H1 (cell line): ENCODE results near the gene TSC2.

Experiments used
- BRCA1 ChIP-seq: IDR thresholded peaks from 2 replicates; pipeline ENCODE4 v1.6.1; 2012; ENCODE audit warnings: low read depth, low read length, improper control_type of control experiment
- CBX5 ChIP-seq: fragments of 300-800, 300-1000 bp; sonication (generic); IDR thresholded peaks from 2 replicates; pipeline ENCODE4 v1.7.1; 2016; ENCODE audit warnings: antibody characterized with exemption, low read length, low read depth
- CHD2 ChIP-seq: IDR thresholded peaks from 2 replicates; pipeline ENCODE4 v1.6.1; 2012; ENCODE audit warnings: low read length, improper control_type of control experiment
- EP300 ChIP-seq, 2 experiments: IDR thresholded peaks; 1 replicate in 1 of 2; 2 replicates in 1 of 2; pipeline ENCODE4 v1.6.1; 2011 to 2012; ENCODE audit warnings: low read depth in 2 of 2, low read length in 2 of 2, mild to moderate bottlenecking in 2 of 2, borderline replicate concordance in 1 of 2, inconsistent platforms in 1 of 2, moderate library complexity in 1 of 2
- HDAC6 ChIP-seq: IDR thresholded peaks from one replicate; pipeline ENCODE4 v1.7.1; 2012; ENCODE audit warnings: low read depth, mild to moderate bottlenecking, inconsistent platforms, low read length, moderate library complexity
- JUN ChIP-seq: IDR thresholded peaks from 2 replicates; pipeline ENCODE4 v1.6.1; 2011; ENCODE audit warnings: low read depth, mild to moderate bottlenecking, improper control_type of control experiment, low read length
- POLR2AphosphoS5 ChIP-seq: IDR thresholded peaks from 2 replicates; pipeline ENCODE4 v1.6.1; 2011; ENCODE audit warnings: low read depth, low read length
- SUZ12 ChIP-seq: fragments of 200-600 bp; sonication (generic); IDR thresholded peaks from 2 replicates; pipeline ENCODE4 v1.6.1; 2012; ENCODE audit warnings: mild to moderate bottlenecking, inconsistent platforms, low read length, moderate library complexity, mixed read lengths
- TF ChIP-seq, protein P1 (sequence below), 3 experiments: IDR thresholded peaks; 1 replicate in 2 of 3; 2 replicates in 1 of 3; pipeline versions ENCODE4 v1.5.1 to v1.6.1; 2011; ENCODE audit warnings: low read length in 3 of 3, mild to moderate bottlenecking in 3 of 3, inconsistent platforms in 2 of 3, low read depth in 1 of 3, moderate library complexity in 1 of 3; ENCODE audit not compliant: insufficient read depth in 1 of 3; ENCODE audit errors: control extremely low read depth in 1 of 3
- TF ChIP-seq, protein P2 (sequence below): IDR thresholded peaks from 2 replicates; pipeline ENCODE4 v1.6.1; 2012; ENCODE audit warnings: inconsistent platforms

DNA sequence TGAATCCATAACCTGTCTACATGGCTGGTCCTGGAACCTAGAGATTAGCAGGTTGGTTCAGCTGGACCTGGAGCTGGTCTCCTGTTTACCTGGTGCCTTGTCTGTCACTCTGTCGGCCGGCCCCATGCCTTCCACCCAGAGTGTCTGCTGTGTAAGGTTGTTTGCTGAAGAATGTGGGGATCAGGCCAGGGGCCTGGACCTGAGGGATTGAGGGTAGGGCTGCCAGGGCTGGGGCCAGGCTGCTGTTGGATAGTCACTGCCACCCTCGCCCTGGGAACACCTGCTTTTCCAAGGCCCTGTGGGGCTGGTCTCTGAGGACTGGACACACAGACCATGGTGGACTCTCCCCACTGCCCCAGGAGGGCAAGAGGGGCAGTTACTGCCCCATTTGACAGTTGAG lies 19.6 kb upstream of the TSC2 start:
- TF ChIP-seq HDAC6: no peak
- no peak for TF ChIP-seq SUZ12
- TF ChIP-seq, protein P1, sequence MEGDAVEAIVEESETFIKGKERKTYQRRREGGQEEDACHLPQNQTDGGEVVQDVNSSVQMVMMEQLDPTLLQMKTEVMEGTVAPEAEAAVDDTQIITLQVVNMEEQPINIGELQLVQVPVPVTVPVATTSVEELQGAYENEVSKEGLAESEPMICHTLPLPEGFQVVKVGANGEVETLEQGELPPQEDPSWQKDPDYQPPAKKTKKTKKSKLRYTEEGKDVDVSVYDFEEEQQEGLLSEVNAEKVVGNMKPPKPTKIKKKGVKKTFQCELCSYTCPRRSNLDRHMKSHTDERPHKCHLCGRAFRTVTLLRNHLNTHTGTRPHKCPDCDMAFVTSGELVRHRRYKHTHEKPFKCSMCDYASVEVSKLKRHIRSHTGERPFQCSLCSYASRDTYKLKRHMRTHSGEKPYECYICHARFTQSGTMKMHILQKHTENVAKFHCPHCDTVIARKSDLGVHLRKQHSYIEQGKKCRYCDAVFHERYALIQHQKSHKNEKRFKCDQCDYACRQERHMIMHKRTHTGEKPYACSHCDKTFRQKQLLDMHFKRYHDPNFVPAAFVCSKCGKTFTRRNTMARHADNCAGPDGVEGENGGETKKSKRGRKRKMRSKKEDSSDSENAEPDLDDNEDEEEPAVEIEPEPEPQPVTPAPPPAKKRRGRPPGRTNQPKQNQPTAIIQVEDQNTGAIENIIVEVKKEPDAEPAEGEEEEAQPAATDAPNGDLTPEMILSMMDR (IDR thresholded peaks at IDR 0.05; ENCODE audit: control extremely low read depth in 1 of 3, insufficient read depth in 1 of 3, low read depth in 1 of 3, low read length in 3 of 3): no peak
- no peak for TF ChIP-seq JUN
- TF ChIP-seq EP300 (IDR thresholded peaks at IDR 0.05; ENCODE audit: borderline replicate concordance in 1 of 2, low read depth in 2 of 2, low read length in 2 of 2): no peak
- TF ChIP-seq CBX5: no peak
- TF ChIP-seq CHD2: no peak
- TF ChIP-seq, protein P2, sequence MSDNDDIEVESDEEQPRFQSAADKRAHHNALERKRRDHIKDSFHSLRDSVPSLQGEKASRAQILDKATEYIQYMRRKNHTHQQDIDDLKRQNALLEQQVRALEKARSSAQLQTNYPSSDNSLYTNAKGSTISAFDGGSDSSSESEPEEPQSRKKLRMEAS: no peak
- TF ChIP-seq POLR2AphosphoS5: no peak
- no peak for TF ChIP-seq BRCA1
